Measurements from ENCODE around the gene FCMR.

DNA sequence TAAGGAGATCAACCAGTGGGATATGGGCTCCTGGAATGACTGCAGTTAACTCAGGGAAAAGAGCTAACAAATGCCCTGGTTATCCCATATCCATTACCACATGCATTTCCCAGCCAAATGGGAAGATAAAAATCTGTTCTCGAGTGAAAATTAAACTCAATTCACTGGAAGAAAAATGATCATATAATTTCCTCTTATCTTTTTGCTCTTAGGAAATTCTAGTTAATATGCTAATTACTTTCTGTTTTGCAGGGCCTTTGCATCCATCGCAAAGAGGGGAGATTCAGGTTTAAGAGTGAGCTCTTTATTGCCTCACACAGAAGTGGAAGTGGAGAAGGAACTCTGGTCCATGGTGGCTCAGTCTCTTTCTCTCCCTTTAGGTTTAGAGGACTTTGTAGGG lies 28.4 kb downstream of the FCMR start:
- TF ChIP-seq, protein P1, sequence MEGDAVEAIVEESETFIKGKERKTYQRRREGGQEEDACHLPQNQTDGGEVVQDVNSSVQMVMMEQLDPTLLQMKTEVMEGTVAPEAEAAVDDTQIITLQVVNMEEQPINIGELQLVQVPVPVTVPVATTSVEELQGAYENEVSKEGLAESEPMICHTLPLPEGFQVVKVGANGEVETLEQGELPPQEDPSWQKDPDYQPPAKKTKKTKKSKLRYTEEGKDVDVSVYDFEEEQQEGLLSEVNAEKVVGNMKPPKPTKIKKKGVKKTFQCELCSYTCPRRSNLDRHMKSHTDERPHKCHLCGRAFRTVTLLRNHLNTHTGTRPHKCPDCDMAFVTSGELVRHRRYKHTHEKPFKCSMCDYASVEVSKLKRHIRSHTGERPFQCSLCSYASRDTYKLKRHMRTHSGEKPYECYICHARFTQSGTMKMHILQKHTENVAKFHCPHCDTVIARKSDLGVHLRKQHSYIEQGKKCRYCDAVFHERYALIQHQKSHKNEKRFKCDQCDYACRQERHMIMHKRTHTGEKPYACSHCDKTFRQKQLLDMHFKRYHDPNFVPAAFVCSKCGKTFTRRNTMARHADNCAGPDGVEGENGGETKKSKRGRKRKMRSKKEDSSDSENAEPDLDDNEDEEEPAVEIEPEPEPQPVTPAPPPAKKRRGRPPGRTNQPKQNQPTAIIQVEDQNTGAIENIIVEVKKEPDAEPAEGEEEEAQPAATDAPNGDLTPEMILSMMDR (IDR thresholded peaks at IDR 0.05) = no peak
- TF ChIP-seq POLR2A (IDR thresholded peaks at IDR 0.05) = no peak

All from stomach (tissue), 4 donors.